GM12874 (cell line): ENCODE measurements around the gene ABITRAM.

Source experiments
- TF ChIP-seq, protein P1 (sequence below): IDR thresholded peaks from 2 replicates; pipeline ENCODE4 v1.5.1; 2011; ENCODE audit warnings: low read depth, mild to moderate bottlenecking, control low read depth, low read length, moderate library complexity; ENCODE audit not compliant: insufficient read depth

Gene ABITRAM

GRCh38 chr9:108900176-108900575 lies 34.0 kb upstream of the ABITRAM start:
- TF ChIP-seq, protein P1, sequence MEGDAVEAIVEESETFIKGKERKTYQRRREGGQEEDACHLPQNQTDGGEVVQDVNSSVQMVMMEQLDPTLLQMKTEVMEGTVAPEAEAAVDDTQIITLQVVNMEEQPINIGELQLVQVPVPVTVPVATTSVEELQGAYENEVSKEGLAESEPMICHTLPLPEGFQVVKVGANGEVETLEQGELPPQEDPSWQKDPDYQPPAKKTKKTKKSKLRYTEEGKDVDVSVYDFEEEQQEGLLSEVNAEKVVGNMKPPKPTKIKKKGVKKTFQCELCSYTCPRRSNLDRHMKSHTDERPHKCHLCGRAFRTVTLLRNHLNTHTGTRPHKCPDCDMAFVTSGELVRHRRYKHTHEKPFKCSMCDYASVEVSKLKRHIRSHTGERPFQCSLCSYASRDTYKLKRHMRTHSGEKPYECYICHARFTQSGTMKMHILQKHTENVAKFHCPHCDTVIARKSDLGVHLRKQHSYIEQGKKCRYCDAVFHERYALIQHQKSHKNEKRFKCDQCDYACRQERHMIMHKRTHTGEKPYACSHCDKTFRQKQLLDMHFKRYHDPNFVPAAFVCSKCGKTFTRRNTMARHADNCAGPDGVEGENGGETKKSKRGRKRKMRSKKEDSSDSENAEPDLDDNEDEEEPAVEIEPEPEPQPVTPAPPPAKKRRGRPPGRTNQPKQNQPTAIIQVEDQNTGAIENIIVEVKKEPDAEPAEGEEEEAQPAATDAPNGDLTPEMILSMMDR, result no peak

DNA sequence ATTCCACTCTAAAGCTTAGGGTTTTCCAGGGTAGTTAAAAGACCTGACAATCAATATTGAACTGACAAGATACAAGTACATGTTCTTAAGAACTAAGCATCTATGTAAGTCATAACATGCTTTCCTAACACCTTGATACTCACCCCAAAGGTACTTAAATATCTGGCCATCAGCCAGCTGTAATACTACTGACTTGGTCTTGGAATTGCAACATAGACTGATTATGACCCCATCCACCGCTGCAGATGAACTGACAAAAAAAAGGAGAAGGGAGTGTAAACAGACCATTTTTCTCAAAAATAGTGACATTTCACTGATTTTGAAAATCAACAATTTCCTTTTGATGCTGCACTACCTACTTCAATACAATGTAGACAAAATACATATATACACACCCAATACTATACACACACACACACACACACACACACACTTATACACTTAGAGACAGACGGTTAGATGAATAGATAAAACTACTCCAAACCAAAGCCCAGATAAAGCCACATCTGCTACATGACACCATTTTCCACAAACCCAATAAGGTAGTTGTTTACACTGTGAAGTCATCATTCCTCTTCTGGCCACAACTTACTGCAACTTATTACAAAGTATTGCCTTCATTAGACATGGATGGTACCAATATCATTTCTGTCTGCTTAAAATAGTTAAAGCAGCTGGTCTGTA lies 30.6 kb upstream of the ABITRAM start:
- TF ChIP-seq, protein P1, result no peak

- TF ChIP-seq, protein P1, result no peak
Measured at GRCh38 chr9:108904161-108904560, 30.0 kb upstream of the ABITRAM start.

GRCh38 chr9:108905494-108905893 lies 28.7 kb upstream of the ABITRAM start:
- TF ChIP-seq, protein P1, result no peak

DNA sequence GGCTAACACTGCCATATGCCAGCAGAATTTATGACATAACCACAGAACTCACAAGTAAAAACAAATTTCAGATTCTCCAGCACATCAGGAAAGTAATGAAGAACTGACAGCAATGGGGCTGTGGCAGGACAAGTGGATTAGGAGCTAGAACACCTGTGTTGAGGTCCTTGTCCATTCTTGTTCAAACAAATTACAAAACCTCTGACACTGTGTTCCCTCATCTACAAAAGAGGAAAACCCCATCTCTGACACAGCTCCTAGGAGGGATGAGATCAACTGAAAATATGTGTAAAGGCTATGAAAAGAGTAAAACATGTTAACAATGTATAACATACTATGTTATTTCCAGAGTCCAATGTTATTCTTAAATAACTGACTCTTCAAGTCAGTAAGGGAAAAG lies 23.8 kb upstream of the ABITRAM start:
- TF ChIP-seq, protein P1, result no peak

DNA sequence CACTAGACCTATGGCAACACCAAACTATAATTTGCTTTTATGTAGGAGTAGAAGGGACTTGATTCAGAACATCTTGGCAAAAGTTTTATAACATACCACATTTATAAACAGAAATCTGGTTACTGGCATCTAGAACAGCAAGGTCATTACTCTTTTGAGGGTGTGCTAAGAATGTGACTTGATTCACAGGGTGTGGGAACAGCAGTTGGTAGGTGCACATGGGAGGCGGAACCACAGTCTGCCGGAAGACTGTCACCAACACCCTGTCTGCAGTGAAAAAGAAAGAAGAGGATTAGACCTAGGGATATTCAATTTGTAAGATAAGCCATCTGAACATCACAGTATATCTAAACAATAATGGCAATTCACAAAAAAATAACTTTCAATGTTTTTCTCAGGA lies 23.3 kb upstream of the ABITRAM start:
- TF ChIP-seq, protein P1, result no peak

- TF ChIP-seq, protein P1, result no peak
Measured at GRCh38 chr9:108911820-108912219, 22.4 kb upstream of the ABITRAM start.

- TF ChIP-seq, protein P1, result no peak
Measured at GRCh38 chr9:108913391-108913790, 20.8 kb upstream of the ABITRAM start.
